ENCODE data around the gene ALK. TPM values are rescaled to one million over a fixed set of nuclear protein-coding genes. Genes with fewer than 3 reads are reported as not detected.

The ALK gene
- total and polyA plus RNA-seq, 7 experiments from 2014 or later, result 0.13 TPM; not detected in 6

DNA sequence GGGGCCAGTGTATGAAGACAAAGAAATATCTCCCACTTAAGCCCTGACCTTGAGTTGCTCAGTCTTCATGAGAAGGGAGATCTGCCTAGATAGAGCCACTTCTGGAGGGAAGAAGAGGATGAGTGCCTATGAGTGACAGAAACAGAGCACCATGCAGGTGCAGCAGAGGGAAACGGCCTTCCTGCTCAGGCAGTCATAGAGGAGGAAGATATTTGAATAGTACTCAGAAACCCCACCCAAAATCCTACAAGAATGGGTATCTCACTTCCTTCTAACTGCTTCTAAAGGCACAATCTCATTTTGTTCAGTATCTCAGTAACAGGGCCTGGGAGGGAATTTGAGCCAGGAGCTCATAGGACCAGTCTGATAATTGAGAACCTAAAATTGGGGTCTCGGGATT lies 339.3 kb downstream of the ALK start:
- H3K9me3 ChIP-seq (ENCODE audit: control insufficient read depth in 2 of 3, low read length in 3 of 3), result no peaks in the 10 kb centered on the region
- ATAC-seq (no peak), DNase-seq (no peak)
- no peaks in the 10 kb centered on the region for H3K36me3 ChIP-seq (ENCODE audit: control insufficient read depth in 2 of 3, insufficient read depth in 3 of 3, low read length in 3 of 3)
- H3K36me3 Mint-ChIP-seq, result no peaks in the 10 kb centered on the region
- ChIA-PET POLR2A (no interaction called here), CTCF (no interaction called here)
- H3K27ac ChIP-seq (ENCODE audit: low read depth, low read length), result no peak overlapping the region
- H3K4me3 Mint-ChIP-seq, result no peak overlapping the region
- no peaks in the 10 kb centered on the region for H3K4me1 ChIP-seq (ENCODE audit: control insufficient read depth in 2 of 2, insufficient read depth in 2 of 2, low read length in 2 of 2)
- intact Hi-C loops (cut with micrococcal nuclease), result no loop called here
- H3K27ac Mint-ChIP-seq, result no peak overlapping the region
- H3K4me3 ChIP-seq (ENCODE audit: low read length), result no peak overlapping the region
- no peaks in the 10 kb centered on the region for H3K4me1 Mint-ChIP-seq
- H3K27me3 ChIP-seq (ENCODE audit: control insufficient read depth in 2 of 2, insufficient read depth in 2 of 2, low read length in 2 of 2), result no peaks in the 10 kb centered on the region
- peaks cover 0 to 11% (median 0%) of the 10 kb centered on the region in 5 donors for H3K27me3 Mint-ChIP-seq
- H3K9me3 Mint-ChIP-seq, result no peaks in the 10 kb centered on the region

DNA sequence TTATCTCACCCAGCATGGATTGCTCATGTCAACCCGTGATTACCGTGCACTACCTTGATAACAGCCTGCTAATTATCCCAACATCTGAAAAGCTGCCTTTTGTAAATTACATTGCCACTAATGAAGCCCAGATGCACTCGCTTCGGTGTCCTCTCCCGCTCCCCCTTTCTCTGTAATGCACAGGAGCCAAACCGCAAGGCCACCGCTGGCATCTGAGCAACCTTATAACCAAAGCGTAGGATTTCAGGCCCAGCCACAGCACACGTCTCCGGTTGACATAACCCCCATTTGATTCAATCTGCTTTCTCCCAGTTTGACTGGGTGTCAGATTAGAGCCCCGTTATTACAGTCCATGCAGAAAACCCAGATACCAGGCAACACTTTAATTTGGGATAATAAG lies 341.2 kb downstream of the ALK start:
- intact Hi-C loops (cut with micrococcal nuclease), result no loop called here
- Histone ChIP-seq H3K4me1 (ENCODE audit: control insufficient read depth in 2 of 2, insufficient read depth in 2 of 2, low read length in 2 of 2) (no peaks in the 10 kb centered on the region), H3K9me3 (ENCODE audit: control insufficient read depth in 2 of 3, low read length in 3 of 3) (no peaks in the 10 kb centered on the region), H3K36me3 (ENCODE audit: control insufficient read depth in 2 of 3, insufficient read depth in 3 of 3, low read length in 3 of 3) (no peaks in the 10 kb centered on the region), H3K27ac (ENCODE audit: low read depth, low read length) (no peak overlapping the region), H3K4me3 (ENCODE audit: low read length) (no peak overlapping the region), H3K27me3 (ENCODE audit: control insufficient read depth in 2 of 2, insufficient read depth in 2 of 2, low read length in 2 of 2) (no peaks in the 10 kb centered on the region)
- ChIA-PET POLR2A (no interaction called here), CTCF (no interaction called here)
- Mint-ChIP-seq H3K27me3 (peaks cover 0 to 15% (median 0%) of the 10 kb centered on the region in 5 donors), H3K9me3 (no peaks in the 10 kb centered on the region), H3K36me3 (no peaks in the 10 kb centered on the region), H3K4me3 (no peak overlapping the region), H3K27ac (no peak overlapping the region), H3K4me1 (no peaks in the 10 kb centered on the region)
- DNase-seq (no peak), ATAC-seq (no peak)

- Histone ChIP-seq H3K9me3 (ENCODE audit: control insufficient read depth in 2 of 3, low read length in 3 of 3) (no peaks in the 10 kb centered on the region), H3K4me1 (ENCODE audit: control insufficient read depth in 2 of 2, insufficient read depth in 2 of 2, low read length in 2 of 2) (no peaks in the 10 kb centered on the region), H3K36me3 (ENCODE audit: control insufficient read depth in 2 of 3, insufficient read depth in 3 of 3, low read length in 3 of 3) (no peaks in the 10 kb centered on the region), H3K27me3 (ENCODE audit: control insufficient read depth in 2 of 2, insufficient read depth in 2 of 2, low read length in 2 of 2) (no peaks in the 10 kb centered on the region), H3K27ac (ENCODE audit: low read depth, low read length) (no peak overlapping the region), H3K4me3 (ENCODE audit: low read length) (no peak overlapping the region)
- intact Hi-C loops (cut with micrococcal nuclease), result no loop called here
- no peak overlapping the region for H3K27ac Mint-ChIP-seq
- H3K4me3 Mint-ChIP-seq, result no peak overlapping the region
- peaks cover 0 to 15% (median 0%) of the 10 kb centered on the region in 5 donors for H3K27me3 Mint-ChIP-seq
- no peaks in the 10 kb centered on the region for H3K4me1 Mint-ChIP-seq
- no peak for ATAC-seq
- no peaks in the 10 kb centered on the region for H3K36me3 Mint-ChIP-seq
- CTCF ChIA-PET, result no interaction called here
- no peak for DNase-seq
- H3K9me3 Mint-ChIP-seq, result no peaks in the 10 kb centered on the region
- POLR2A ChIA-PET, result no interaction called here
Measured at GRCh38 chr2:29579495-29580169, 341.8 kb downstream of the ALK start.

- no peak overlapping the region for H3K4me3 Mint-ChIP-seq
- no peak for ATAC-seq
Measured at GRCh38 chr2:29578084-29578598, 343.2 kb downstream of the ALK start.

DNA sequence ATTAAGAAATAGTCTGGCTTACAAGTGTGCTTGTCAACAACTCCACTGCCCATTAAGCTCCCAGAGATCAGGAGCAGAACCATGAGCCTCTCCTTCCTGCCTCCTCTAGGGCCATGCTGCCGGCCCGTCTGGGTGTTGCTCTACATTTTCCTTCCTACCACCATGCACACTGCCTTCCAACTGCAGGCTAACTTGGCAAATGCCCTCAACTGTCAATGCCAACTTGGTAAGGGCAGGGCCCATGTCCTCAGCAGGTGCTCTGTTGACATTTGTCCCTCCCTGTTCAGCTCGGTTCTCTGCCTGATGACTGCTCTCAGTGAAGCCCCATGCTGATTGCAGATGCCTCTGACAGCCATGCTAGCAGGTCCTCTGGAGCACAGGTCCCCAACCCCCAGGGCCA lies 345.2 kb downstream of the ALK start:
- Mint-ChIP-seq H3K27ac (no peak overlapping the region), H3K27me3 (peaks cover 0 to 18% (median 0%) of the 10 kb centered on the region in 5 donors), H3K4me3 (no peak overlapping the region), H3K36me3 (no peaks in the 10 kb centered on the region), H3K4me1 (peaks cover 0 to 1% (median 0%) of the 10 kb centered on the region in 7 donors), H3K9me3 (no peaks in the 10 kb centered on the region)
- no peak overlapping the region for H3K27ac ChIP-seq (ENCODE audit: low read depth, low read length)
- no peak for DNase-seq
- H3K27me3 ChIP-seq (ENCODE audit: control insufficient read depth in 2 of 2, insufficient read depth in 2 of 2, low read length in 2 of 2), result no peaks in the 10 kb centered on the region
- H3K36me3 ChIP-seq (ENCODE audit: control insufficient read depth in 2 of 3, insufficient read depth in 3 of 3, low read length in 3 of 3), result no peaks in the 10 kb centered on the region
- no peak overlapping the region for H3K4me3 ChIP-seq (ENCODE audit: low read length)
- ChIA-PET POLR2A (no interaction called here), CTCF (no interaction called here)
- H3K9me3 ChIP-seq (ENCODE audit: control insufficient read depth in 2 of 3, low read length in 3 of 3), result no peaks in the 10 kb centered on the region
- intact Hi-C loops (cut with micrococcal nuclease), result no loop called here
- H3K4me1 ChIP-seq (ENCODE audit: control insufficient read depth in 2 of 2, insufficient read depth in 2 of 2, low read length in 2 of 2), result no peaks in the 10 kb centered on the region
- ATAC-seq, result no peak

More at GRCh38 chr2:29578084-29578598, 343.2 kb downstream of the ALK start:
- Histone ChIP-seq H3K27me3 (ENCODE audit: control insufficient read depth in 2 of 2, insufficient read depth in 2 of 2, low read length in 2 of 2) (no peaks in the 10 kb centered on the region), H3K36me3 (ENCODE audit: control insufficient read depth in 2 of 3, insufficient read depth in 3 of 3, low read length in 3 of 3) (no peaks in the 10 kb centered on the region), H3K4me3 (ENCODE audit: low read length) (no peak overlapping the region), H3K4me1 (ENCODE audit: control insufficient read depth in 2 of 2, insufficient read depth in 2 of 2, low read length in 2 of 2) (no peaks in the 10 kb centered on the region), H3K27ac (ENCODE audit: low read depth, low read length) (no peak overlapping the region), H3K9me3 (ENCODE audit: control insufficient read depth in 2 of 3, low read length in 3 of 3) (no peaks in the 10 kb centered on the region)
- CTCF ChIA-PET, result no interaction called here
- intact Hi-C loops (cut with micrococcal nuclease), result no loop called here
- Mint-ChIP-seq H3K36me3 (no peaks in the 10 kb centered on the region), H3K9me3 (no peaks in the 10 kb centered on the region), H3K27ac (no peak overlapping the region), H3K27me3 (peaks cover 0 to 15% (median 0%) of the 10 kb centered on the region in 5 donors), H3K4me1 (no peaks in the 10 kb centered on the region)
- no peak for DNase-seq
- POLR2A ChIA-PET, result no interaction called here

- Histone ChIP-seq H3K4me1 (ENCODE audit: control insufficient read depth in 2 of 2, insufficient read depth in 2 of 2, low read length in 2 of 2) (no peaks in the 10 kb centered on the region), H3K36me3 (ENCODE audit: control insufficient read depth in 2 of 3, insufficient read depth in 3 of 3, low read length in 3 of 3) (no peaks in the 10 kb centered on the region), H3K27me3 (ENCODE audit: control insufficient read depth in 2 of 2, insufficient read depth in 2 of 2, low read length in 2 of 2) (no peaks in the 10 kb centered on the region), H3K27ac (ENCODE audit: low read depth, low read length) (no peak overlapping the region), H3K4me3 (ENCODE audit: low read length) (no peak overlapping the region), H3K9me3 (ENCODE audit: control insufficient read depth in 2 of 3, low read length in 3 of 3) (no peaks in the 10 kb centered on the region)
- ATAC-seq (no peak), DNase-seq (no peak)
- ChIA-PET POLR2A (no interaction called here), CTCF (no interaction called here)
- H3K27me3 Mint-ChIP-seq, result peaks cover 0 to 17% (median 0%) of the 10 kb centered on the region in 5 donors
- no peak overlapping the region for H3K4me3 Mint-ChIP-seq
- H3K9me3 Mint-ChIP-seq, result no peaks in the 10 kb centered on the region
- no peak overlapping the region for H3K27ac Mint-ChIP-seq
- H3K36me3 Mint-ChIP-seq, result no peaks in the 10 kb centered on the region
- peaks cover 0 to 1% (median 0%) of the 10 kb centered on the region in 7 donors for H3K4me1 Mint-ChIP-seq
- intact Hi-C loops (cut with micrococcal nuclease), result no loop called here
Measured at GRCh38 chr2:29575370-29575890, 346.0 kb downstream of the ALK start.

GRCh38 chr2:29573612-29574011 lies 347.8 kb downstream of the ALK start:
- CTCF ChIA-PET, result no interaction called here
- Mint-ChIP-seq H3K4me3 (no peak overlapping the region), H3K4me1 (peaks cover 0 to 1% (median 0%) of the 10 kb centered on the region in 7 donors), H3K27ac (no peak overlapping the region), H3K27me3 (peaks cover 0 to 12% (median 0%) of the 10 kb centered on the region in 5 donors), H3K36me3 (no peaks in the 10 kb centered on the region), H3K9me3 (no peaks in the 10 kb centered on the region)
- DNase-seq (no peak), ATAC-seq (no peak)
- Histone ChIP-seq H3K27ac (ENCODE audit: low read depth, low read length) (no peak overlapping the region), H3K27me3 (ENCODE audit: control insufficient read depth in 2 of 2, insufficient read depth in 2 of 2, low read length in 2 of 2) (no peaks in the 10 kb centered on the region), H3K9me3 (ENCODE audit: control insufficient read depth in 2 of 3, low read length in 3 of 3) (no peaks in the 10 kb centered on the region), H3K4me1 (ENCODE audit: control insufficient read depth in 2 of 2, insufficient read depth in 2 of 2, low read length in 2 of 2) (no peaks in the 10 kb centered on the region), H3K36me3 (ENCODE audit: control insufficient read depth in 2 of 3, insufficient read depth in 3 of 3, low read length in 3 of 3) (no peaks in the 10 kb centered on the region), H3K4me3 (ENCODE audit: low read length) (no peak overlapping the region)
- POLR2A ChIA-PET, result no interaction called here
- intact Hi-C loops (cut with micrococcal nuclease), result no loop called here

All from naive thymus-derived CD4-positive, alpha-beta T cell (primary cell).